Measurements from ENCODE around the gene RREB1.

GRCh38 chr6:7264041-7264440, 156.3 kb downstream of the RREB1 start:
- TF ChIP-seq EZH2phosphoT487 (IDR thresholded peaks at IDR 0.05; ENCODE audit: insufficient read depth, low read depth) (no peak), EZH2 (IDR thresholded peaks at IDR 0.05; ENCODE audit: insufficient read depth, poor library complexity, severe bottlenecking) (no peak)
